GM23248 (cell line): ENCODE results near the gene DNAJB12. TPM values are rescaled to one million over a fixed set of nuclear protein-coding genes. Genes with fewer than 3 reads are reported as not detected.

ENCODE experiments used
- DNase-seq: peaks from one replicate; pipeline ENCODE4 v3.0.0-alpha.2; 2015
- H2AFZ ChIP-seq: fragments of 200-600 bp; sonication (generic); 2 replicates; pipeline ENCODE4 v1.6.1; 2016; ENCODE audit warnings: antibody characterized with exemption
- H3F3A ChIP-seq: fragments of 200-600 bp; sonication (generic); 2 replicates; pipeline ENCODE4 v1.6.1; 2016; ENCODE audit warnings: mild to moderate bottlenecking, antibody characterized with exemption, mixed run types; ENCODE audit not compliant: insufficient read depth
- H3K27ac ChIP-seq: fragments of 200-600 bp; sonication (generic); 2 replicates; pipeline ENCODE4 v1.5.1; 2016; ENCODE audit warnings: mild to moderate bottlenecking
- H3K27me3 ChIP-seq: fragments of 200-600 bp; sonication (generic); replicated peaks from 2 replicates; pipeline ENCODE4 v1.6.1; 2016; ENCODE audit warnings: mild to moderate bottlenecking; ENCODE audit not compliant: insufficient read depth
- H3K36me3 ChIP-seq: fragments of 200-600 bp; sonication (generic); 2 replicates; pipeline ENCODE4 v1.6.1; 2016; ENCODE audit warnings: low read depth, mild to moderate bottlenecking
- H3K4me1 ChIP-seq: fragments of 200-600 bp; sonication (generic); 2 replicates; pipeline ENCODE4 v1.6.1; 2016; ENCODE audit warnings: mild to moderate bottlenecking; ENCODE audit not compliant: insufficient read depth
- H3K4me2 ChIP-seq: fragments of 200-600 bp; sonication (generic); one replicate; pipeline ENCODE4 v1.6.1; 2016; ENCODE audit warnings: mild to moderate bottlenecking; ENCODE audit not compliant: unreplicated experiment
- H3K4me3 ChIP-seq: fragments of 200-600 bp; sonication (generic); 2 replicates; pipeline ENCODE4 v1.5.1; 2016; ENCODE audit warnings: mild to moderate bottlenecking
- H3K79me2 ChIP-seq: fragments of 200-600 bp; sonication (generic); 2 replicates; pipeline ENCODE4 v1.6.1; 2016; ENCODE audit warnings: mild to moderate bottlenecking; ENCODE audit not compliant: insufficient read depth
- H3K9ac ChIP-seq: fragments of 200-600 bp; sonication (generic); 2 replicates; pipeline ENCODE4 v1.6.1; 2016; ENCODE audit warnings: mild to moderate bottlenecking
- H3K9me2 ChIP-seq: fragments of 200-600 bp; sonication (generic); 2 replicates; pipeline ENCODE4 v1.6.1; 2016; ENCODE audit warnings: mixed run types, mild to moderate bottlenecking, moderate library complexity; ENCODE audit not compliant: insufficient read depth
- H3K9me3 ChIP-seq: fragments of 200-600 bp; sonication (generic); one replicate; pipeline ENCODE4 v1.6.1; 2017; ENCODE audit warnings: low read depth
- H4K20me1 ChIP-seq: fragments of 200-600 bp; sonication (generic); 2 replicates; pipeline ENCODE4 v1.6.0; 2016; ENCODE audit not compliant: insufficient read depth
- EZH2 ChIP-seq: fragments of 200-600 bp; sonication (generic); IDR thresholded peaks from 2 replicates; pipeline ENCODE4 v1.6.1; 2018; ENCODE audit warnings: antibody characterized with exemption, mild to moderate bottlenecking; ENCODE audit not compliant: insufficient read depth, poor library complexity, severe bottlenecking
- EZH2phosphoT487 ChIP-seq: fragments of 200-600 bp; sonication (generic); IDR thresholded peaks from 2 replicates; pipeline ENCODE4 v1.6.1; 2018; ENCODE audit warnings: antibody characterized with exemption, moderate library complexity, mild to moderate bottlenecking, low read depth; ENCODE audit not compliant: insufficient read depth
- WGBS, 2 experiments: methylation state at CpG; one replicate each; pipeline ENCODE4 v1.1.6; 2015 to 2017; ENCODE audit warnings: low lambda C conversion rate in 2 of 2, low coverage in 1 of 2; ENCODE audit errors: missing lambda C conversion rate in 2 of 2; 5-methylcytosine and 5-hydroxymethylcytosine counted together
- in situ Hi-C: fragments of 300-500 bp; cut with MboI; formaldehyde crosslinking; loops from 2 replicates; pipeline ENCODE4 v1.15.0; 2020
- polyA plus RNA-seq: library from polyadenylated mRNA; unstranded; fragments of >200 nt; fragmentation: Nextera tagmentation; extraction: Ambion mirVana; gene quantifications from 2 replicates; pipeline ENCODE4 v1.2.1, GENCODE V29; 2016
- total RNA-seq: library from RNA; depleted of rRNA; stranded (reverse); fragments of >200 nt; shearing (Covaris generic); gene quantifications from 2 replicates; pipeline ENCODE4 v1.2.3, GENCODE V29; 2014

DNAJB12 gene
- total and polyA plus RNA-seq, 2 experiments from 2014 or later = 28.4 to 32.0 TPM

- no peaks in the 10 kb centered on the region for H3F3A ChIP-seq
- H3K27ac ChIP-seq = no peak overlapping the region
- no peaks in the 10 kb centered on the region for H3K9me3 ChIP-seq
- TF ChIP-seq EZH2 = no peak
- TF ChIP-seq EZH2phosphoT487 = no peak
- no peaks in the 10 kb centered on the region for H4K20me1 ChIP-seq
- H2AFZ ChIP-seq = no peak overlapping the region
- no peaks in the 10 kb centered on the region for H3K27me3 ChIP-seq
- H3K79me2 ChIP-seq = no peaks in the 10 kb centered on the region
- H3K4me3 ChIP-seq = no peak overlapping the region
- DNase-seq = no peak
- 98 to 100% methylated on average over 3 of the region's 3 CpGs for WGBS, 2 experiments
- H3K4me2 ChIP-seq = no peak overlapping the region
- no peaks in the 10 kb centered on the region for H3K9me2 ChIP-seq
- no peak overlapping the region for H3K9ac ChIP-seq
- 0 out of 2 replicates have a peak, but pooled peaks cover 3% of the 10 kb centered on the region for H3K36me3 ChIP-seq
- in situ Hi-C loops = no loop called here
- H3K4me1 ChIP-seq = no peaks in the 10 kb centered on the region
Observed at GRCh38 chr10:72375173-72375572, 20.5 kb upstream of the DNAJB12 start.

- H3K9me3 ChIP-seq = no peaks in the 10 kb centered on the region
- H3F3A ChIP-seq = no peaks in the 10 kb centered on the region
- H3K9ac ChIP-seq = no peak overlapping the region
- no peaks in the 10 kb centered on the region for H3K4me1 ChIP-seq
- in situ Hi-C loops = no loop called here
- H3K9me2 ChIP-seq = no peaks in the 10 kb centered on the region
- H4K20me1 ChIP-seq = no peaks in the 10 kb centered on the region
- no peak overlapping the region for H3K4me2 ChIP-seq
- no peak overlapping the region for H3K4me3 ChIP-seq
- H3K27me3 ChIP-seq = no peaks in the 10 kb centered on the region
- no peak overlapping the region for H3K27ac ChIP-seq
- no peak overlapping the region for H2AFZ ChIP-seq
- H3K79me2 ChIP-seq = no peaks in the 10 kb centered on the region
- no peak for TF ChIP-seq EZH2phosphoT487
- no peak for DNase-seq
- 0 out of 2 replicates have a peak, but pooled peaks cover 3% of the 10 kb centered on the region for H3K36me3 ChIP-seq
Observed at GRCh38 chr10:72370201-72370722, 15.5 kb upstream of the DNAJB12 start.

GRCh38 chr10:72367301-72367960, 12.7 kb upstream of the DNAJB12 start:
- in situ Hi-C loops = loop anchor here (10.0 kb wide), 1 partner anchor 467 kb away; no protein-coding TSS in a partner anchor
- no peaks in the 10 kb centered on the region for H3K27me3 ChIP-seq
- 90 to 99% methylated on average over 4 of the region's 4 CpGs for WGBS, 2 experiments
- TF ChIP-seq EZH2phosphoT487 (no peak), EZH2 (no peak)
- no peak overlapping the region for H3K9ac ChIP-seq
- no peak overlapping the region for H3K27ac ChIP-seq
- H3K9me2 ChIP-seq = no peaks in the 10 kb centered on the region
- H3K36me3 ChIP-seq = no peaks in the 10 kb centered on the region
- no peak for DNase-seq
- H3F3A ChIP-seq = peaks cover 8% of the 10 kb centered on the region; the same call in 1 of the 2 replicates
- no peaks in the 10 kb centered on the region for H3K9me3 ChIP-seq
- H2AFZ ChIP-seq = no peak overlapping the region
- no peak overlapping the region for H3K4me2 ChIP-seq
- no peaks in the 10 kb centered on the region for H4K20me1 ChIP-seq
- H3K4me3 ChIP-seq = no peak overlapping the region
- peaks cover 16% of the 10 kb centered on the region for H3K4me1 ChIP-seq
- no peaks in the 10 kb centered on the region for H3K79me2 ChIP-seq

GRCh38 chr10:72365106-72365895, 10.6 kb upstream of the DNAJB12 start:
- Histone ChIP-seq H3K9me3 (no peaks in the 10 kb centered on the region), H2AFZ (peak overlapping the region; percentile 77), H3K4me2 (no peak overlapping the region), H3K36me3 (no peaks in the 10 kb centered on the region), H3K9me2 (no peaks in the 10 kb centered on the region), H3K27ac (no peak overlapping the region), H3K27me3 (no peaks in the 10 kb centered on the region), H3K79me2 (no peaks in the 10 kb centered on the region), H3F3A (peaks cover 8% of the 10 kb centered on the region; the same call in 1 of the 2 replicates), H3K4me3 (no peak overlapping the region), H3K4me1 (peaks cover 16% of the 10 kb centered on the region), H3K9ac (0 out of 2 replicates have a peak overlapping the region, but pooled peaks have one; percentile 68), H4K20me1 (no peaks in the 10 kb centered on the region)
- no peak for DNase-seq
- TF ChIP-seq EZH2phosphoT487 = no peak
- TF ChIP-seq EZH2 = no peak
- in situ Hi-C loops = loop anchor here (10.0 kb wide), 1 partner anchor 470 kb away; no protein-coding TSS in a partner anchor
- WGBS, 2 experiments = 77 to 81% methylated on average over 7 of the region's 7 CpGs
